Activated T-cell treated with anti-CD3 and anti-CD28 coated beads for 4 hours (primary cell): Measurements from ENCODE around the gene PHLPP2.

Experiments used
- DNase-seq: peaks from one replicate; pipeline ENCODE4 v3.0.0-alpha.2; 2020

PHLPP2 gene

DNA sequence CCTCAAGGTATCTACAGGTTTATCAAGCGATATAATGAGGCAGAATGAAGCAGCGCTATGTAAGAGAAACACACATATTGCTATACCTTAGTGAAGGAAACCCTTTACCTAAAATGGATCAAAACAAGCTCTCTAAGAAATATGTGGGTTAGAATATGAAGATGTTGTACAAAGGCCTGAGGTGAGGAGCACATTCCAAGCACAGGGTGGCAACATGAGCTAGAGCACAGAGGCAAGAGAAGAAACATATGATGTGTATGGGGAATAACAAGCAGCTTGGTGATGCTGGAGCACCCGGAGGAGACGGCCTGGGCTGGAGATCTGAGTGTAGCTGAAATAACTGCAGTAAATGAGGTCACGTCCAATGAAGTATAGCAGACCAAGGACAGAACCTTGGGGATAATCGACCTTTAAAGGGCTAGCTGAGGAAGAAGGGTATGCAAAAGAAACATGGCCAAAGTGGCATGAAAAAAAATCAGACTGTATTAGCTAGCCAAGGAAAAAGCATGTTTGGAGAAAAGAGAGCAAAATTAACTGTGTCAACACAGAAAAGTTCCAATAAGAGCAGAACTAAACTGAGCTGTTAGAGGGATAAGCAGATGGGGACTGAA, 54.5 kb downstream of the PHLPP2 start:
- no peak for DNase-seq

DNA sequence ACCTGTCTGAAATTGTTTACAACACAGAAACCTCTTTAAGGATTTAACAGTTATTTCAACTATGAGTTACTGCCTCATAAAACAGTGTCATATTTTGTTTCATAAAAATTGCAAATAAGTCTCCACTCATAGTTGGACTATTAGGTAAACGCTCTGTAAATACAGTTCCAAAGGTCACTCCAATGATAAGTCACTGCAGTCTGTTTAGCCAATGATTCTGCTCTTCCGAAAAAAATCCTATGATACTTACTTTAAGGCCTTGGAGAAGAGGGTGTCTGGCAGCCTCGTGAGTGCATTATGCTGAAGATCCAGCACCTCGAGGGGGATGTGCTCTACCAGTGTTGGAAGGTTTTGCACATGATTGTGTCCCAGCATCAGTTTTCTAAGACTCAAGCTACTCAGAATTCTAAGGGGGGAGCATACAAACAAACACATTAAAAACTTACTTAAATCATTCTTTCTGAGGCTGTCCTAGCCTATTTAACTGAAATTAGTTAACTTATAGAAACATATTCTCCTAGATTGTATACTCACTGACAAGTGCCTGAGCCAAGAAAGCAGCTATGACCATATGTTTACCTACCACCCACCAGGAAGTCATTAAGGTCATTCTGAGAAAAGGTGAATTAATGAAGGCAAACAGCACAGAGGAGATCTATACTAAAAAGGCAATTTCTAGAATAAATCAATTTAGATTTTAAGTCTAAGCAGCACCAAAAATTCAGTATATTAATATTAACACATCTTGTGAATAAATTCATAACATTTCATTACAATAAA, 57.4 kb downstream of the PHLPP2 start:
- no peak for DNase-seq

DNA sequence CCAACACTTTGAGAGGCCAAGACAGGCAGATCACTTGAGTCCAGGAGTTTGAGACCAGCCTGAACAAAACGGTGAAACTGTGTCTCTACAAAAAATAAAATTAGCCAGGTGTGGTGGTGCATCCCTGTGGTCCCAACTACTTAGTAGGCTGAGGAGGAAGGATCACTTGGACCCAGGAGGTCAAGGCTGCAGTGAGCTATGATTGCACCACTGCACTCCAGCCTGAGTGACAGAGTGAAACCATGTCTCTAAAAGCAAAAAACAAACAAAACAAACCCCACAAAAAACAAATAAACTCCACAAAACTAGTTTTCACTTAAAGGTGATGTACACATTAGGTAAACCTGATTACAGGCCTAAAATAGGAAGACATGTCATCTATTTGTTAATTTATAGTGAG, 58.2 kb downstream of the PHLPP2 start:
- DNase-seq: no peak

DNA sequence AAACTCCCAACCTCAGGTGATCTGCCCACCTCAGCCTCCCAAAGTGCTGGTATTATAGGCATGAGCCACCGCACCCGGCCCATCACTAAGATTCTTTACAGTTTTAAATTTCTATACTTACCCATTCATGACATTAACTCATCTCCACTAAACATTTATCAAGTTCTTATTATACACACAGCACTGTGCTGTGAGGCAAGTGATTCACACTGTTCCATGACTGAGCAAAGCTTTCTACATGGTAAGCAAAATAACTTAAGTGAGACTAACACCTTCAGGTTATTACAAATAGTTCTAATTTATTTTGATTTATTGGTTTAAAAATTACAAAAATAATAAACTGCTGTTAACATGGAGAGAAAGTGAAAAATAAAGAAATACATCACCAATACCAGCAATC, 65.0 kb downstream of the PHLPP2 start:
- DNase-seq: no peak

DNA sequence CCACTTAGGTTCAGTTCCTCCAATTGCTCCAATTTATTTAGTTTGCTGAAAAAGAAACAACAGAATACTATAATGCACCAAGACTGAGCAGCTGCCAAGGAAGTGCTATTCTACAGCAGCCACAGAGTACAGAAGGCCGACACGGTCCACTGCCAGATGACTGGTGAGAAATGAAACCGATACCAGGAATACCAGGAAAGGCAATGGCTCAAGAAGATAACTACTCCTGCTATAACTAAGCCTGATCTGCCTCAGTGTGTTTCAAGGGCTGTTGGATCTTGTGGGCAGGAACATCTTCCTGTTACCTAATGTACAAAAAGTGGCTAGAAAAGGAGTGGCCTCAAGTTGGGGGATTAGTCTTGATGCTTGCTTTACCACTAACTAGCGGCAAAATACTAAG, 65.7 kb downstream of the PHLPP2 start:
- no peak for DNase-seq

DNA sequence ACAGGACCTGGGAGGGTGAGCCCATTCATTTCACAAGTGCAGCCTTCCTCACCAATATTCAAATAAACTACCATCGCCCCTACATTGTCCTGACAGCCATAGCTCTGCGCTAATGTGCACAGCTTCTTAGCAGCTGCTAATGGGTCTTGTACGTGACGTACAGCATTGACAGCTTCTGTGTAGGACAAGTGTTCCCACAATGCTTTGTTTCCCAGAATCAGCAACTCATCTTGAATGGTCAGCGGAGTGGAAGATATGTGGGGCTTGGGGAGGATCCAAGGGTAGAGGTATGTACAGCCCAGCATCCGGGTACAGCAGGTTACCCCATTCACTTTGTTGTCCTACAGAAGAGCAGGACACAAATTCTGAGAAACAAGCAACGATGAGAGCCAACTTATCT, 74.8 kb downstream of the PHLPP2 start:
- DNase-seq: no peak

DNA sequence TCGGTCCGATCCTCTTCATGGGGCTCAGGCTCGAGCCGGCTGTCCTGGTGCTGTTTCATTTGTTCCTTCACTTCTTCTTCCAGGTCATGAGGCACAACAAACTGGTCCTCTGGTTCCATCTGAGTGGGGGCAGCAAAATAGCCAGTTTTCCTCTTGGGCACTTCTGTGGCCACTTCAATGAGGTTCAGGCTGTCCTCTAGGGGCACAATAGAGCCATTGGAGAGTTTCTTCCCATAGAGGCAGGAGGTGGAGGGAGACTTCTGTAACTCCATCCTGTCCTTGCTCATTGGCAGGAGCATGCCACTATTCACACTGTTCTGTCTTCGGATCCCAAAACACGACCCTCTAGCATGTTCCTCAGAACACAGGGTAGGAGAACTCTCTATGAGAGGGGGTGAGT, 75.6 kb downstream of the PHLPP2 start:
- no peak for DNase-seq

DNA sequence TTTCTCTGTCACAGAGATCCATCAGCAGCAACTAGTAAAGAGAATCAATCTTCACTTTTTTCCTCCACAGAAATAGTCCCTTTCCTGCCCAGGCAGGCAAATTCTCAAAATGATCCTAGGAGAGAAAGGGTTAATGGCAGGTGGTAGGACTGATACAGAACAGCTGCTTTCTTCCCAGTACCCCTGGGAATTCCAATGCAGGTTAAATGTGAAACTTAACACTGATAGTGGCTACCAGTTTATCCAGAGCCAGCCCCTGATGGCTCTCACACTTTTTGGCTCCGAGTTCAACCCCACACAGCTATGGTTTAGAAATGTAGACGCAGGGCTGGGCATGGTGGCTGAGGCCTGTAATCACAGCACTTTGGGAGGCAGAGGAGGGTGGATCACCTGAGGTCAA, 76.3 kb downstream of the PHLPP2 start:
- DNase-seq: no peak

DNA sequence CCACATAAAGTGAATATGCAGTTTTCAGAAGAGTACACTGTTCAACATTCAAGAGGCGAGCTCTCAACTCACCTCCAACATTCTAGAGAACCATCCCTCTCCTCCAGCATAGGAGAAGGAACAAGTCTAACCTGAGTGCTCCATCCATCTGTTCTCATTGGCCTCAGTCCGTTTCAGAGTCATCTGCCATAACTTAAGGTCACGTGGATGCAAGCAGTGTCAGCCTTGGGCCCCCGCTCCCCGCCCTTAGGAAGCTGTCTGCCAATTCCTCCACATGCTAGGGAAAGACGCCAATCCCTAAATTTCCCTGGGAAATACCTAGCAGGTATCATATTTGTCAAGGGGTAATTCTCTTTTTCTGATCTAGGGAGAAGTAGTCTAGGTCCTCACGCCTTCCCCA, 77.1 kb downstream of the PHLPP2 start:
- no peak for DNase-seq

DNA sequence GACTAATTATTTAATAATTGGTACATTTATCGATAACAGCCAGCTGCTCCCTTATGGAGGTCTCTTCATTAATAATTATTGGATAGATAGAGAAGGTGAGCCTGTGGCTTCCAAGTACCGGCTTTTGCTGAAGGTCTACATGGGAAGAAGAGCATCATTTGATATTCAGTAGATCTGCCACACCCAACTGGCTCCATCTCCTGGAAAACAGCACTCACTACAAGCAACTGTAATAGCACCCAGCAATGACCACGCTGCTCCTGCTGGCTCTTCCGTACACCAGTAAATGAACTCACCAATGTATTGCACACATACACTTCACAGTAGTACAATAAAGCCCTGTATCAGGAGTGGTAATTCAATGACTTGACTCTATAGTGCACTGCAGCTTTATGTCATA, 79.1 kb downstream of the PHLPP2 start:
- DNase-seq: no peak

DNA sequence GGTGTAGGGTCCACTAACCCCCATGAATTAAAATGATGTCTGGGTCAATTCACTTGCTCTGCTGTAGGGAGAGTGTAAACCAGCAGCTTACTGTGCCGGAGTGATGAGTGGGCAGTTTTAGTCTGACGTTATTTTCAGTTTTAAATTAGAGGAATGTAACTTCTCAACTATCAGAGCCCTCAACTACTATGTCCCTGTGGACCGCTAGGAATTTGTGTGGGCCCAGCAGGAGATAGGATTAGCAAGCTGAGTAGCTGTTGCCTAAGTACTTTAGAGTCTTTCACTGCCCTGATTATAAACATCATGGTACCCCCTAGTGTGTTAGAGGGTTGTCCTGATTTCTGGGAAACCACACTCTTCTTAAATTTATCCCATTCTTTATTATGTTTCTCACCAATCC, 87.1 kb downstream of the PHLPP2 start:
- no peak for DNase-seq

DNA sequence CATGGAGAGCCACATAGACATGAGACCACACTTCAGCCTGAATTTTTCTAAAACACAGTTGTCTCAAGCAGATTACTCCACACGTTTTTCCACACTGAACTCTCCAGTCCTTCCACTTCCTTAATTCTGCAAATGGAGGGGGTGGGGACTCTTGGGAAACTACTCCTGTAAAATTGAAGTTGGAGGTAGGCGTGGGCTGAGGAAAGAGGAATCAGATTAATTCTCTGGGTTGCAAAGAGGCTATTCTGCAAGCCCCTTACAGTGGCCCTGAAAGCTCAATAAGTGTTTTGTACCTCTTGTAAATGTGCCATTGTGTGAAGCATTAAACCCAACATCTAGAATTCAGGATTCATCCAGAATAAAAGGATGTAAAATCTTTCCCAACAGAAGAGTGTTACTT, 88.9 kb downstream of the PHLPP2 start:
- DNase-seq: no peak

DNA sequence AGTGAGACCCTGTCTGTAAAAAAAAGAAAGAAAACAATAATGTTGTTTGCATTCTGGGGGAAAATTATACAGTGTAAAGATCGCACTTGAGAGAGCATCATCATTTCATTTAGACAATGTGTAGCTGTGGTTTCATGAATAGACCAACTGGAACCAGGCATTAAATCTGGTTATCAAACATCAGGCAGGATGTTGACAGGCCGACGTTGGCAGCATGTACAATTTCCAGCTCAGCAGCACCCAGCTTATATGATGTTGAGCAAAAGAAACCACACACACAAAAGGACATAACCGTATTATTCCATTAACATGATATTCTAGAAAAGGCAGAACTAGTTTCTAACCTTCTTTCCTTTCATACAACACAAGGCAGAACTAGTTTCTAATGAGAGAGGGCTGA, 92.7 kb downstream of the PHLPP2 start:
- no peak for DNase-seq

DNA sequence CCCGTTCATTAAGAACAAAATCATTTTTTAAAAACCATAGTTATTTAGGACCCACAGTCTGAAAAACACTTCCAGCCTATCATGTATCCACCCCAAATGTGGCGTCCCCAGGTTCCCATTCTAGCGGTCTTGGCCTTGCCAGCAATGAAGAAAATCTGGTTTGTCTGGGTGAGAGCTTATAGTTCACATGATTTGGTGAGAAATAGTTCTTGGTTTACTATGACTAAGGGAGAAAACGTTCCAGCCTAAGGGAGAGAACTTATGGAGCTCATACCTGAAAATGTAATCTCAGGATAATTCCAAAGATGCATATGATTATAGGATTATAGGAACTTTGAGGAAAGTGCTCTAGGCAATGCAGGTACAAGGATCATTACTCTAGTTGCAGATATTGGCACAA, 93.7 kb downstream of the PHLPP2 start:
- DNase-seq: no peak

DNA sequence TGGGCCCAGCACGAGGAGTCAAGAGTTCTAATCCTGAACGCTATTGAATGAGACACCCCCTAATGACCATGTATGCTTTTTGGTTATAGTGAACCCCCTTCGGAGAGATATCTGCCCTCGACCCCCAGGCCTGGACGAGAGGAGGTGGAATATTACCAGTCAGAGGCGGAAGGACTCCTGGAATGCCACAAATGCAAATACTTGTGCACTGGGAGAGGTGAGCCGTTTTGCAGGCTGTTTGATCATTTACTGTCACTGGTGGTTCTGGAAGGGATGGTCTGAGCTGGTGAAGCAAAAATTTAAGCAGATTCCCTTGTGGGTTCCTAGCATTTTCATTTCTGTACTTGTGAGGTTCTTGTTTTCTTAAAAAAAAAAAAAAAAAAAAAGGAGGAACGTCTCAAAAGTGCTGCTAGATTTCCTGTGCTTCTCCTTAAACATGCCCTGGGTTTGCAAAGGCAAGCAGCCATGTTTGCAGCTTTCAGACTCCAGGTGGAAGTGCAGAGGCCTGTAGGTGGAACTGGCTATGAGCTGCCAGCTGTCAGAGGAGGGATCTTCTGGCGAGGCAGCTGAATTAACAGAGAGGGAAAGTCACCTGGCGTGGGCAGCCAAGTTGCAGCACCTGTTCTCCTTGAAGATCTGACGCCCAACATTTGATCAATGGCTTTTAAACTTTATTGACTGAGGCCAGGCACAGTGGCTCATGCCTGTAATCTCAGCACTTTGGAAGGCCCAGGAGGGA, 95.1 kb downstream of the PHLPP2 start:
- no peak for DNase-seq

DNA sequence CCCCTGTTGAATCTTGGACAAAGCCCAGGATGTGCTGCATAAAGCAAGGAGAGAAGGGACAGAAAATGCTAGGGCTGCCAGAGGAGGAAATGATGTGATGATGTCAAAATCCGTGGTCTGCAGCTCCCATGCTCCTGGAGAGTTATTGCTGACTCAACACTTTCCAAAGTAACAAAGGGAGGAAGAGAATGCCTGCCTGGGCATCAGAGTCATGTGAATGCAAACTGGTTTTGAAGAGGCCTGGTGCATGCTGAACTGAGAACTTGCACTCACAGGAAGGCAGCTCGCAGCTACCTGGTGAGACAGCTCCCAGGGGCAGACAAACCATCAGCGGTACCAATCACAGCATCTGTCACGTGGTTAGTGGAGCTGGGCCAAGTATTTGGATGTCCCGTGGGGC, 95.7 kb downstream of the PHLPP2 start:
- DNase-seq: no peak

DNA sequence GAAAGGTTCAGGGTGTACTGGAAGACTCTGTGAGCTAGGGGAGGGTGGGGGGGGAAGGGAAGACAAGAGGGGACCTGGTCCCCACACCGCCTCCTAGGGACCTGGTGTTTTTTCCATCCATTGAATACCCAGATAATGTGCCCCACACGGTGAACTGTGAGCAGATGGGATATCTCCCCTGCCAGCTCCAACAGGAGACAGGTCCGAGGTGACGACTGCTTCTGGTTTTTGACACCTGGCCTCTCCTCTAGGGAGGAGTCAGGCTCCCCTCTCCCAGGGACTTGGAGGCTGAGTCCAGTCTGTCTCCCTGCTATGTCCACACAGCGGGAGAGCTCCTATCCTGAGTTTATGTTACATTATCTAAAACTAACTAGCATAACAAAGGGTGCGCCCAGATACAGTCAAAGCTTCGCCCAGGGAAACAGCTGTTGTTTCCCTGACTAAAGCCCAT, 96.7 kb downstream of the PHLPP2 start:
- no peak for DNase-seq

DNA sequence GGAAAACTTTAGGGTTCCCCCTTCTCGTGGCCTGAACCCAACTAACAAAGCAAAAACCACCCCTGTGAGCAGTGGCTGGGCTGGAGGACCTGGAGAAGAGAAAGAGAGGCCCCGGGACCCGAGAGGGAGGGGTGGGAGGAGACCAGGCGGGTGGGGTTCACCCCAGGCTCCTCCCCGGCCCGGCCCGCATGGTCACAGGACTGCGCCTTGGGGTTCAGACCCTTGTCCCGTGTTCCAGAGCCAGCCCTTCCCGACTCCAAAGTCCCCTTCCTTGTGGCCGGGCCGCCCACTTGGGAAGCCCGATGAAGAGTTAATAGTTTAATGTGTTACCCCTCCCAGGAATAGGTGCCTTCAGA, 97.7 kb downstream of the PHLPP2 start:
- no peak for DNase-seq

DNA sequence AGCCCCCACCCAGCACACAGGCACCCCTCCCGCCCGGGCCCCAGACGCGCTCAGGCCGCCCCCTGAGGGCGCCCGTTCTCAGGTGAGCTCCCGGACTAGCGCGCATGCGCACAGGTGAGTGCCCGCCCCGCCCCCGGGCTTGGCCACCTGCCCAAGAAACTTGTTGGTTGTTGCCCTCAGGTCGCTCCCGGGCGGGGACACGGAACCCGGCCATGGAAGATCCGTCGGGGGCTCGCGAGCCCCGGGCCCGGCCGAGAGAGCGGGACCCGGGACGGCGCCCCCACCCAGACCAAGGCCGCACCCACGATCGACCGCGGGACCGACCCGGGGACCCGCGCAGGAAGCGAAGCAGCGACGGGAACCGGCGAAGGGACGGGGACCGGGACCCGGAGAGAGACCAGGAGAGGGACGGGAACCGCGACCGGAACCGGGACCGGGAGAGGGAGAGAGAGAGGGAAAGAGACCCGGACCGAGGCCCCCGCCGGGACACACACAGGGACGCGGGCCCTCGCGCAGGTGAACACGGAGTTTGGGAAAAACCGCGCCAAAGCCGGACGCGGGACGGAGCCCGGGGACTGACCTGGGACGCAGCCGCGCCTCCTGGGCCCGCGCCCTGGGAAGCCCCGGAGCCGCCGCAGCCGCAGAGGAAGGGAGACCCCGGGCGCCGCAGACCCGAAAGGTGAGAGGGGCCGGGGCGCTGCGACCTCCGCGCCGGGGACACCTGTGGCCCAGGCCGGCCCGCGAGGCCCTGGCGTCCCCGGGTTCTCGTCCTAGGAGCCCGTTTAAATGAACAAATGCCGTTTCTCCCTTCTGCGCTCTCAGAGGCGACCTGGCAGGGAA, 98.3 kb downstream of the PHLPP2 start, which contains the start of gene MARVELD3:
TSS of gene MARVELD3 (plus strand) at position 167 of the 840 bp plus-strand sequence. CDS start at position 213, 46 bp downstream.
- DNase-seq: peak; percentile 14

DNA sequence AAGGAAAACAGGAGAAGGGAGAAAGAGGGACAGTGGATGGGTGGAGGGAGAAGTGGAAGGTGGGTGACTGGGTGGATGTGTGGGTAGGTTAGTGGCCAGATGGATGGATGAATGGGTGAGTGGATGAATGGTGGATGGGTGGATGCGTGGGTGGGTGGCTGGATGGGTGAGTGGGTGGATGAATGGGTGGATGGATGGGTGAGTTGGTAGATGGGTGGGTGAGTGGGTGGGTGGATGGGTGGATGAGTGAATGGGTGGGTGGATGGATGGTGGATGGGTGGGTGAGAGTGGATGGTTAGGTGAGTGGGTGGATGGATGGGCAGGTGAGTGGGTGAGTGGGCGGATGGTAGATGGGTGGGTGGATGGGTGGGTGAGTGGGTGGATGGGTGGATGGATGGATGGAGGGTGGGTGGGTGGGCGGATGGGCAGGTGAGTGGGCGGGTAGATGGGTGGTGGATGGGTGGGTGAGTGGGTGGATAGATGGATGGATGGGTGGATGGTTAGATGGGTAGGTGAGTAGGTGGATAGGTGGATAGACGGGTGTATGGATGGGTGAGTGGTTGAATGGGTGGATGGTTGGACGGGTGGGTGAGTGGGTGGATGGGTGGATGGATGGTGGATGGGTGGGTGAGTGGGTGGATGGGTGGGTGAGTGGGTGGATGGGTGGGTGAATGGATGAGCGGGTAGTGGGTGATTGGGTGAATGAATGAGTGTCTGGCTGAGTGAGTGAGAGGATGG, 99.2 kb downstream of the PHLPP2 start:
- DNase-seq: no peak

DNA sequence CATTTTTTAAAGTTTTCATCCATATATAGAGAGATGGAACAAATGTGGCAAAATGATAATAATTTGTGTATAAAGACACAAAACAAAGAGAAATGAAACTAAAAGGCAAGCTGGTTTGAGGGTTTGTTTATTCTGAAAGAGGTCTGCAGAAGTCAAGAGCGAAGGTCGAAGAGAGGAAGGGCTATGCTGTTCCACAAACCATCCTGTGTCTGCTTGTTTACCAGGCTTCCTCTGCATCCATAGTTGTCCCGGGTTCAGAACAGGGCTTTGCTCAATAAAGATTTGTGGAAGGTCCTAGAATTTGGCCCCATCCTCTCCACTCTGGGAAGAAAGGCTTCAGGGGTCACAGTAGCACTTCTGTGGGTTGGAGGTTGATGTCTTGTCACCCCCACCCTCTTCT, 100.9 kb downstream of the PHLPP2 start:
- DNase-seq: no peak

DNA sequence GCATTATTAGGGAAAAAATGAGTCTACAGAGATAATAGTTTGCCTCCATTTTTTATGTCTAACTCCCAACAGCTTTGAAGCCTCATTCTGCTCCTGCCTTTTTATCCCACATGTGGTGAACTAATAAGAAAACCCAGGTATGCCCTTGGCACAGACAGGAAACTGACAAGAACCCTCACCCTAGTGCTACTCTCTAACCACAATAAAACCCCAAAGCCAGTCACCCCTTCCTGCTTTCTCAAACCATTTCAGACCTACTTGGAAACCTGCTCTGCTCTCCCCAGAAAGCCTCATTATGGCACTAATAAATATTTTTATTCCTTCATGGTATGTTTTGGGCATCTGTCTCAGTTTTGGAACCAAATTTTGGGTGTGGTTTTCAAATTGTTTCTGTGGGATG, 102.4 kb downstream of the PHLPP2 start:
- DNase-seq: no peak
